LoVo (cell line): ENCODE data around the gene MTAP.
A peak's percentile ranks its signal among the peaks of the same experiment; 100 is the strongest.

Source experiments
- DNase-seq: peaks from one replicate; pipeline ENCODE4 v3.0.0-alpha.2; 2016; ENCODE audit warnings: low spot score

The MTAP gene

GRCh38 chr9:21802418-21803000 lies at the start of gene MTAP:
Gene MTAP (plus strand): TSS chr9:21802636. CDS start chr9:21802749, 113 bp downstream.
- peak; percentile 94 for DNase-seq

GRCh38 chr9:21753523-21753922 lies 48.9 kb upstream of the MTAP start:
- DNase-seq, result no peak

GRCh38 chr9:21754741-21755140 lies 47.7 kb upstream of the MTAP start:
- no peak for DNase-seq

GRCh38 chr9:21758540-21758939 lies 43.9 kb upstream of the MTAP start:
- no peak for DNase-seq

- DNase-seq, result no peak
Measured at GRCh38 chr9:21761309-21761901, 41.0 kb upstream of the MTAP start.

GRCh38 chr9:21762064-21762463 lies 40.4 kb upstream of the MTAP start:
- no peak for DNase-seq

- no peak for DNase-seq
Measured at GRCh38 chr9:21764846-21765245, 37.6 kb upstream of the MTAP start.

GRCh38 chr9:21766096-21766495 lies 36.3 kb upstream of the MTAP start:
- no peak for DNase-seq

- peak; percentile 53 for DNase-seq
Measured at GRCh38 chr9:21770871-21771560, 31.4 kb upstream of the MTAP start.

- peak; percentile 83 for DNase-seq
Measured at GRCh38 chr9:21777701-21778100, 24.7 kb upstream of the MTAP start.

- DNase-seq, result peak; percentile 36
Measured at GRCh38 chr9:21778304-21778703, 24.1 kb upstream of the MTAP start.

GRCh38 chr9:21779397-21779796 lies 23.0 kb upstream of the MTAP start:
- peak; percentile 46 for DNase-seq

GRCh38 chr9:21781656-21782055 lies 20.8 kb upstream of the MTAP start:
- no peak for DNase-seq

GRCh38 chr9:21782205-21782604 lies 20.2 kb upstream of the MTAP start:
- DNase-seq, result peak; percentile 86

- DNase-seq, result peak; percentile 47
Measured at GRCh38 chr9:21788752-21789151, 13.7 kb upstream of the MTAP start.

GRCh38 chr9:21789541-21790037 lies 12.8 kb upstream of the MTAP start:
- peak; percentile 90 for DNase-seq

GRCh38 chr9:21795483-21795882 lies 7.0 kb upstream of the MTAP start:
- DNase-seq, result no peak

- DNase-seq, result no peak
Measured at GRCh38 chr9:21796768-21797167, 5.7 kb upstream of the MTAP start.

GRCh38 chr9:21800931-21801682 lies 1.3 kb upstream of the MTAP start:
- no peak for DNase-seq

- peak; percentile 82 for DNase-seq
Measured at GRCh38 chr9:21801683-21802417, 586 bp upstream of the MTAP start.

GRCh38 chr9:21803649-21804048 lies 1.2 kb downstream of the MTAP start:
- DNase-seq, result no peak

- no peak for DNase-seq
Measured at GRCh38 chr9:21804331-21804730, 1.9 kb downstream of the MTAP start.
